Measurements from ENCODE around the gene CD209. TPM values are rescaled to one million over a fixed set of nuclear protein-coding genes. Genes with fewer than 3 reads are reported as not detected.

CD209 gene
- total and polyA plus RNA-seq, 2 donors (not counting 1 experiment from before 2014, with no cell fraction given): not detected

DNA sequence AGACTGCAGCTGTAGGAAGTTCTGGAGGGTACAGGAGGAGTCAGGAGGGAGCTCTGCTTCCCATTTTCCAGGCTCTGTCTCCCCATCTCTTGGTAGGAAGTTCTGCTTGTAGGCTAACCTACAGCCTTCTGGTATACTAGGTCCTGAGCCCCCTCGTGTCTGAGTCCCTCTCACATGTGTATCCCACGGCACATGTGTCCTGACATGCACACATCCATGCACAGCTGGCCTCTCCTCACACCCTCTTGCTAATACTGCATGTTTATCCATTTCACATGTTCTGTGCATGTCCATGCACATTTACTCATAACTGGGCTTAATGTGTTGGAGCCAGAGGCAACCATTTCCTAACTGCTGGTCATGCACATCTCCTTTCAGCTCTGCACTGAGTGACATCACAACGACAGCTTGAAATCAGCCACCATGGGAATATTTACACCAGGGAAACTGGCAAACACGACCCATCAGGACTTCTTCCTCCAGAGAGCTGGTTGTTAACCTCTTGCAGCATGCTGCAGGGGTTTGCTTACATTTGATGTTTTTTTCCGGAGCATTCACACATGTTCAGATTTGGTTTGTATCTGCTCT is 3.0 kb downstream of the CD209 start:
- H3K9me3 ChIP-seq (ENCODE audit: control insufficient read depth, insufficient read depth, low read depth, low read length): no peaks in the 10 kb centered on the region
- no peak for DNase-seq (ENCODE audit: low read depth in 2 of 2)
- no peak overlapping the region for H3K27ac ChIP-seq (ENCODE audit: insufficient read depth, low read length)
- H3K4me3 ChIP-seq (replicated peaks in 1 of 4; ENCODE audit: control extremely low read depth in 1 of 4, insufficient read depth in 1 of 4, low read depth in 3 of 4, low read length in 4 of 4): no peak overlapping the region
- H3K4me2 ChIP-seq (ENCODE audit: extremely low read depth, insufficient read depth, low read length): no peak overlapping the region
- no peaks in the 10 kb centered on the region for H3K79me2 ChIP-seq (ENCODE audit: control insufficient read depth, insufficient read depth, low read length)
- no peaks in the 10 kb centered on the region for H4K20me1 ChIP-seq (ENCODE audit: control insufficient read depth, extremely low read depth, insufficient read depth, low read length)
- H3K4me1 ChIP-seq (ENCODE audit: control insufficient read depth, extremely low read depth, insufficient read depth, low read length): no peaks in the 10 kb centered on the region
- H3K36me3 ChIP-seq (ENCODE audit: control insufficient read depth, insufficient read depth, low read length): no peaks in the 10 kb centered on the region
- no peaks in the 10 kb centered on the region for H3K27me3 ChIP-seq (ENCODE audit: control insufficient read depth, insufficient read depth, low read length)
- no peak overlapping the region for H3K9ac ChIP-seq (ENCODE audit: insufficient read depth, low read length)
- no peak for TF ChIP-seq EZH2 (IDR thresholded peaks at IDR 0.05; ENCODE audit: low read length, missing control alignments)
- TF ChIP-seq, protein P1, sequence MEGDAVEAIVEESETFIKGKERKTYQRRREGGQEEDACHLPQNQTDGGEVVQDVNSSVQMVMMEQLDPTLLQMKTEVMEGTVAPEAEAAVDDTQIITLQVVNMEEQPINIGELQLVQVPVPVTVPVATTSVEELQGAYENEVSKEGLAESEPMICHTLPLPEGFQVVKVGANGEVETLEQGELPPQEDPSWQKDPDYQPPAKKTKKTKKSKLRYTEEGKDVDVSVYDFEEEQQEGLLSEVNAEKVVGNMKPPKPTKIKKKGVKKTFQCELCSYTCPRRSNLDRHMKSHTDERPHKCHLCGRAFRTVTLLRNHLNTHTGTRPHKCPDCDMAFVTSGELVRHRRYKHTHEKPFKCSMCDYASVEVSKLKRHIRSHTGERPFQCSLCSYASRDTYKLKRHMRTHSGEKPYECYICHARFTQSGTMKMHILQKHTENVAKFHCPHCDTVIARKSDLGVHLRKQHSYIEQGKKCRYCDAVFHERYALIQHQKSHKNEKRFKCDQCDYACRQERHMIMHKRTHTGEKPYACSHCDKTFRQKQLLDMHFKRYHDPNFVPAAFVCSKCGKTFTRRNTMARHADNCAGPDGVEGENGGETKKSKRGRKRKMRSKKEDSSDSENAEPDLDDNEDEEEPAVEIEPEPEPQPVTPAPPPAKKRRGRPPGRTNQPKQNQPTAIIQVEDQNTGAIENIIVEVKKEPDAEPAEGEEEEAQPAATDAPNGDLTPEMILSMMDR (conservative IDR thresholded peaks at IDR 0.05 in 1 of 2, IDR thresholded peaks at IDR 0.05 in 1 of 2; ENCODE audit: low read depth in 1 of 2, low read length in 2 of 2): no peak
- no peak overlapping the region for H2AFZ ChIP-seq (ENCODE audit: low read length)

DNA sequence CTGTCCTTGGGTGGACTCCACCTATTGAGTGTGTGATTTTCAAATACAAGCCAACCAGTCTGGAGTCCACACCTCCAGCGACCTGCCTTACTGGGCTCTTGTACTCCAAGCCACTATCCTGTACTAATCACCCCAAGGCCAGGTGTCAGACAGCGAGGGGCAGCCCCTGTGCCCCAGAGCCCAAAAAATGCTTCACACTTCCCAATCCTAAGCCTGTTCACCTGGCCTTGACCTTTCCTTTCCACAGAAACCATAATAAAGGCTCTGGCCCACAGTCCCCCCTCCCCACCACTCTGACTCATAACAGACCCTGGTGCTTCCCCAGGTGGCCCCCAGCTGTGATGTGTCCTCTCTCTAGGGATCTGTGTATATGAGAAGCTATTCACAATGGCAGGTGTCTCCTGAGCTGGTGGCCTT is 3.9 kb downstream of the CD209 start:
- Histone ChIP-seq H3K9me3 (ENCODE audit: control insufficient read depth, insufficient read depth, low read depth, low read length) (no peaks in the 10 kb centered on the region), H3K9ac (ENCODE audit: insufficient read depth, low read length) (no peak overlapping the region), H3K4me2 (ENCODE audit: extremely low read depth, insufficient read depth, low read length) (no peak overlapping the region), H3K27ac (ENCODE audit: insufficient read depth, low read length) (no peak overlapping the region), H3K27me3 (ENCODE audit: control insufficient read depth, insufficient read depth, low read length) (no peaks in the 10 kb centered on the region), H3K4me1 (ENCODE audit: control insufficient read depth, extremely low read depth, insufficient read depth, low read length) (no peaks in the 10 kb centered on the region), H4K20me1 (ENCODE audit: control insufficient read depth, extremely low read depth, insufficient read depth, low read length) (no peaks in the 10 kb centered on the region), H3K36me3 (ENCODE audit: control insufficient read depth, insufficient read depth, low read length) (no peaks in the 10 kb centered on the region), H2AFZ (ENCODE audit: low read length) (no peak overlapping the region), H3K4me3 (replicated peaks in 1 of 4; ENCODE audit: control extremely low read depth in 1 of 4, insufficient read depth in 1 of 4, low read depth in 3 of 4, low read length in 4 of 4) (no peak overlapping the region), H3K79me2 (ENCODE audit: control insufficient read depth, insufficient read depth, low read length) (no peaks in the 10 kb centered on the region)
- no peak for TF ChIP-seq EZH2 (IDR thresholded peaks at IDR 0.05; ENCODE audit: low read length, missing control alignments)
- TF ChIP-seq, protein P1 (conservative IDR thresholded peaks at IDR 0.05 in 1 of 2, IDR thresholded peaks at IDR 0.05 in 1 of 2; ENCODE audit: low read depth in 1 of 2, low read length in 2 of 2): no peak
- DNase-seq (ENCODE audit: low read depth in 2 of 2): no peak

DNA sequence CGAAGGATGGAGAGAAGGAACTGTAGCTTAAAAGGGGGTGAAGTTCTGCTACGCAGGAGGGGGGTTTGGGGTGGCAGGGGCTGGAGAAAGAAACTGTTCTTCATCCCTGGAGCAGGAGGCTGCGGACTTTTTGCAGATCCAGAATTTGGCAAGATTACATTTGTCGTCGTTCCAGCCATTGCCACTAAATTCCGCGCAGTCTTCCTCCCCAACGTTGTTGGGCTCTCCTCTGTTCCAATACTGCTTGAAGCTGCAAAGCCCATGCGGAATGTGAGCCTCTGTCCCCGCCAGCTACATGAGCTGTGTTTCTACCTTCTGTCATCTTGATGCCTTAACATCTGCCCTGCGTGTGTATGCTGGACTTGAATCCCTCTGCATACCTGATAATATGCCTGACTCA is 4.3 kb downstream of the CD209 start:
- Histone ChIP-seq H3K9ac (ENCODE audit: insufficient read depth, low read length) (no peak overlapping the region), H3K36me3 (ENCODE audit: control insufficient read depth, insufficient read depth, low read length) (no peaks in the 10 kb centered on the region), H3K27me3 (ENCODE audit: control insufficient read depth, insufficient read depth, low read length) (no peaks in the 10 kb centered on the region), H3K4me1 (ENCODE audit: control insufficient read depth, extremely low read depth, insufficient read depth, low read length) (no peaks in the 10 kb centered on the region), H3K27ac (ENCODE audit: insufficient read depth, low read length) (no peak overlapping the region), H2AFZ (ENCODE audit: low read length) (no peak overlapping the region), H3K79me2 (ENCODE audit: control insufficient read depth, insufficient read depth, low read length) (no peaks in the 10 kb centered on the region), H3K4me3 (replicated peaks in 1 of 4; ENCODE audit: control extremely low read depth in 1 of 4, insufficient read depth in 1 of 4, low read depth in 3 of 4, low read length in 4 of 4) (no peak overlapping the region), H4K20me1 (ENCODE audit: control insufficient read depth, extremely low read depth, insufficient read depth, low read length) (no peaks in the 10 kb centered on the region), H3K4me2 (ENCODE audit: extremely low read depth, insufficient read depth, low read length) (no peak overlapping the region), H3K9me3 (ENCODE audit: control insufficient read depth, insufficient read depth, low read depth, low read length) (no peaks in the 10 kb centered on the region)
- no peak for DNase-seq (ENCODE audit: low read depth in 2 of 2)
- no peak for TF ChIP-seq EZH2 (IDR thresholded peaks at IDR 0.05; ENCODE audit: low read length, missing control alignments)
- TF ChIP-seq, protein P1 (conservative IDR thresholded peaks at IDR 0.05 in 1 of 2, IDR thresholded peaks at IDR 0.05 in 1 of 2; ENCODE audit: low read depth in 1 of 2, low read length in 2 of 2): no peak

Measured in fibroblast of lung (primary cell).